Dermis blood vessel endothelial cell (primary cell): ENCODE results near the gene MSRB3. TPM values are rescaled to one million over a fixed set of nuclear protein-coding genes. Genes with fewer than 3 reads are reported as not detected.
"Not testable (repeated sequence)": the region's sequence is repeated elsewhere in the genome, so short reads cannot be mapped to it uniquely, and the experiment has no call there.

Source experiments
- DNase-seq: peaks from one replicate; pipeline ENCODE4 v3.0.0; 2010
- total RNA-seq: library from RNA; depleted of rRNA; stranded (reverse); fragments of >200 nt; gene quantifications from 2 replicates; pipeline ENCODE4 v1.2.3, GENCODE V29; 2014

Gene MSRB3
- total RNA-seq, 1 donor from 2014 or later: 40.0 TPM

DNA sequence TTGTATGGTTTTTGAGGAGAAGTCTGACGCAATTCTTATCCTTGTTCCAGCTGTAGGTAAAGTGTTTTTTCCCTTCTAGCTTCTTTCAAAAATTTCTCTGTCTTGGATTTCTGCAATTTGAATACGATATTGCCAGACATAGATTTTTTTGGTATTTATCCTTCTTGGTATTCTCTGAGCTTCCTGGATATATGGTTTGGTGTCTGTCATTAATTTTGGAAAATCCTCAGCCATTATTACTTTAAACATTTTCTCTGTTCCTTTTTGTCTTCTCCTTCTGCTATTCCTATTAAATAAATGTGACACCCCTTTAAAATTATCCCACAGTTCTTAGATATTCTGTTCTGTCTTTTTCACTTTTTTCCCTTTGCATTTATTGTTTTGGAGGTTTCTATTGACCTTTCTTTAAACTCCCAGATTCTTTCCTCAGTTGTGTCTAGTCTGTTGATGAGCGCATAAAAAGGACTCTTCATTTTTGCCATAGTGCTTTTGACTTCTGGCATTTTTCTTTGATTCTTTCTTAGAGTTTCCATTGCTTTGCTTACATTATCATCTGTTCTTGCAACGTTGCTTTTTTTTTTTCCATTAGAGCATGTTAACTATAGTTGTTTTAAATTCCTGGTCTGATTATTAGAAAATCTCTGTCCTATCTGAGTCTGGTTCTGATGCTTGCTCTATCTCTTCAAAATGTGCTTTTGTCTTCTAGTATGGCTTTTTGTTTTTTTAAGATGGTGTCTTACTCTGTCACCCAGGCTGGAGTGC, 129.1 kb downstream of the MSRB3 start:
- DNase-seq: no peak

DNA sequence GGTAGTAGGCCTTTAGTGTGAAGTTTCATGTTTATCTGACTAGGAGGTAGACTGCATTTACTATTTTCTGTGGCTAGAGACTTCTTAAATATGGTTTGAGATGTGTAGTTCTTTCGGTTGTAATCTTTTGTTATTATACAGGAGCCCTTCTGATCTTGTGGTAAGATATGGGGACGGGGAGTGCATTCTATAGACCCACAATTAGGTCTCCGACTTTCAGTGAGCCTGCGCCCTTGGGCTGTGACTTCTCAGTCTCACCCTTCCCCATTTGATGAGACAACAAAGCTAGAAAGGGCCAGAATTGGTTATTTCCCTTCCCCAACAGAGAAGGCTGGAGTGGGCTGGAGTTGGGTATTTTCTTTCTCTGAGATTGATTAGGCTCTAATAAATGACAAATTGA, 130.0 kb downstream of the MSRB3 start:
- no peak for DNase-seq

DNA sequence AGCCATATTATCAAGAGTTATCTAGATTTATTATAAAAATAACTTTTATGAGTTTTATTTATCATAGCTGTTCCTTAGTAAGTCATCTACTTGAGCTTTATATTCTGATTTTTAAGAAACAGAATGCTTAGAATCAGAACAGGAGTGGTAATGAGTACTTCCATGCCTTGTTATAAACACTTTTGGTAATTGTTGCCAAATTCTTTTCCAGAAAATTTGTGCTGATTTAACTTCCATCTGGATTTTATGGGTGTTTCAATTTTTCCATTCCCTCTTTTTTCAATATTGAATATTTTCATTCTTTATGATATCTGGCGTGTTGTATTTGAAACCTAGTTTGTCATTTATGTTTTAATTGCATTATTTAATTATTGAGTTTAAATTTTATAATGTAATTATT, 131.2 kb downstream of the MSRB3 start:
- DNase-seq: no peak

DNA sequence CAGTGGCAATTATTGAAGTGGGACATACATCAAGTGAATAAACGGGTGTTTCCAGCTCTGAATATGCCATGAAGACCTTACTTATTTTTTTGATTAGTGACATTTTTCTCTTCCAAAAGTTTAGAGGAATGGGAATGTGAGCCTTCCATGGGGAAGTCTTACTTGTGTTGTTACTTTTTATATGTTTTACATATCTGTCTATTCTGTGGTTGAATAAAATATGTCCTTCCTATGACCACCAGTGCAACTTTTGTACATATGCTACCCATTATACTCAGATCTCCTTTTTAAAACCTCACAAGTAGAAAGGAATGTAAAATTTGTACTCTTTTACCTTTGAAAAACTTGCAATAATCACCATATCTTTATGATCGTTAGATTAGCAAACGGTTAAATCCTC, 132.7 kb downstream of the MSRB3 start:
- DNase-seq: no peak

DNA sequence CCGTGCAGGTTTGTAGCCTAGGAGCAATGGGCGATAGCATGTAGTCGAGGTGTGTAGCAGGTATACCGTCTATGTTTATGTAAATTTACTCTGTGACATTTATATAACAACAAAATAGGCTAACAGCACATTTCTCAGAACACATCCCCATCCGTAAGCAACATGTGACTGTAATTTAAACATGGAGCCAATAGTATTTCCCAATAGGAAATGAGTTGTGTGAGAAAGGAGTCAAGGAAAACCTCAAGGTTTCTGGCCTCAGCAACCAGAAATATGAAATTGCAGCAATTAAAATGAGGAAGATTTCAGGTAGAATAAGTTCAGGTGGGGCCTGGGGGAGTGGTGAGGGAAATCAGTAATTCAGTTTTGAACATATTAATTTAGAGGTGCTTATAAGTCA, 136.0 kb downstream of the MSRB3 start:
- no peak for DNase-seq

DNA sequence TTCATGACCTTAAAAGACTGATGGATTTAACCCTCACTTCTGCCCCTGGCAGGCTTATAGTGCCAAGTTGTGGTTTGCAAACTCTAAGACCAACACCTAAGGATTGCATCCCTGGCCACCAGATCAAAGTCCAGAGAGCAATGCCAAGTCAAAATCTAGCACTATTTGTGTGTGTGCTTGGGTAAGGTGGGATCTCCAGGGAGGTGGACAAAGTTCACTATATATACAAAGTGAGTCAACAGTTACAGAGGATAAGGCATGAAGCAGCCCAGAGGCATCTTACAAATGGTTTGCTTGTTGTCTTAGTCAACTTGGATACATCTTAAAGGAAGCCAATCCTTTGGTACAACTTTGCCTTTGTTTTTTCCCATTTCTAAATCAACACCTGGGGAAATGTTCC, 137.3 kb downstream of the MSRB3 start:
- DNase-seq: no peak

DNA sequence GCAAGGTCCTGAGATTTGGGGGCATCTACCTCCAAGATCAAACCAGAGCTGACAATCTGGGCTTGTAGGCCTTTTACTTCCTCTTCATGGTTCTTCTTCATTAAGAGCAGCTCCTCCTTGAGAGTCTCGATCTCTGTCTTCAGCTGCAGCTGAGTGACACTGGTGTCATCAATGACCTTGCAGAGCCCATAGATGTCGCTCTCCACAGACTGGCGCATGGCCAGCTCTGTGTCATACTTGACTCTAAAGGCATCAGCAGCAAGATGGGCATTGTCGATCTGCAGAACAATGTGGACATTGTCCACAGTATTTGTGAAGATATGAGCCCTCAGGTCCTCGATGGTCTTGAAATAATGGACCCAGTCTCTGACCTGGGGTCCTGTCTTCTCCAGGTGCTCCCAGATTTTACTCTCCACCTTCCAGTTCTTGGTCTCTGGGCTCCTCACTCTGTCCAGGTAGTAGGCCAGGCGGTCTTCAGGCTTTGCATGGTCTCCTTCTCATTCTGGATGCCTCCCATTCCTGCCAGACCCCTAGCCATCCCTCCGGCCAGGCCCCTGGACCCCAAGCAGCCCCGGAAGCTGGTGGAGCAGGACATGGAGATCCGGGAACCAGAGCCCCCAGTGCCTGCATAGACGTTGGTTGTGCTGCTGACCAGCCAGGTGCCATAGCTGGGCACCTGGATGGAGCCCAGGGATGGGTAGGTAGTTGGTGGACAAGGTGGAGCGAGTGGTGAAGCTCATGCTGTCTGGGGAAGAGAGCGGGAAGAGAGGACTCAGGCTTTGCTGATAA, 141.0 kb downstream of the MSRB3 start:
- DNase-seq: no peak

DNA sequence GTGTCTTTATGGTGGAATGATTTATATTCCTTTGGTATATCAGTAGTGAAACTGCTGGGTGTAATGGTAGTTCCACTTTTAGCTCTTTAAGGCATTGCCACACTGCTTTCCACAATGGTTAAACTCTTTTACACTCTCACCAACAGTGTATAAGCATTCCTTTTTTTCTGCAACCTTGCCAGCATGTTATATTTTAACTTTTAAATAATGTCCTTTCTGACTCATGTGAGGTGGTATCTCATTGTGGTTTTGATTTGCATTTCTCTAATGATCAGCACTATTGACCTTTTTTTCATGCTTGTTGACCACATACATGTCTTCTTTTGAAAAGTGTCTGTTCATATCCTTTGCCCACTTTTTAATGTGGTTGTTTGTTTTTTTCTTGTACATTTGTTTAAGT, 142.5 kb downstream of the MSRB3 start:
- no peak for DNase-seq

DNA sequence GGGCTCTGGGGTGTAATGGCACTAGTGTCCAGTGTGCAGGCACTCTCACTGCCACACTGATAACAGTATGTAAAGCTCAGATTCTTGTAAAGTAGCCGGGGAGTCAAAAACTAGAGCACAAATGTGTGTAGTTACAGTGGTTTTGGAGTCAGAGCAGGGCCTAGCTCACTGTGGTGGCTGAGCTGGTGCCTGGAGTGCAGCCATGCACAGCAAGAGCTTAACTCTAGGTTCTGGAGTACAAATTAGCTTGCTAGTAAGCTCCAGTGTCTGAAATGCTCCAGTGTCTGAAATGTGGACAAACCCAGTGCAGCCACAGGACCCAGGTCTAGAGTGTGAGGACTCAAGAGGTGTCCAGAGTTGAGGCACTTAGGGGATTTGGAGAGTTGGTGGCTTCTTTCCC, 149.2 kb downstream of the MSRB3 start:
- no peak for DNase-seq

DNA sequence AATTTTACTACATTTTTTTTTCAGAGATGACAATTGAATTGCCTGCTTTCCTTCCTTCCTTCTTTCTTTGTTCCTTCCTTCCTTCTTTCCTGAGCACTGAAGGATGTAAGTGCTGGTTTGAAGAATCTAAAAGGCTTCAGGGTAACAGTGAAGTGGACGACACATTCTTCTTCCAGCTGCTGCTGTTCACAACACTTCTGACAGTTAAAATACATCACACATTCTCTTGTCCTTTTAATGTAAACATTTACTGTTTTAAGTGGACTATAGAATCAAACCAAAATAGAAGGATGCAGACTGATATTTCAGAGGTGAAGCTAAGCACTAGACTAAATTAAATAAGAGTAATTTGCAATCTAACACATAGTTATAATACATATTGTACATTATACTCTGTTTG, 151.5 kb downstream of the MSRB3 start:
- peak; percentile 13 for DNase-seq

DNA sequence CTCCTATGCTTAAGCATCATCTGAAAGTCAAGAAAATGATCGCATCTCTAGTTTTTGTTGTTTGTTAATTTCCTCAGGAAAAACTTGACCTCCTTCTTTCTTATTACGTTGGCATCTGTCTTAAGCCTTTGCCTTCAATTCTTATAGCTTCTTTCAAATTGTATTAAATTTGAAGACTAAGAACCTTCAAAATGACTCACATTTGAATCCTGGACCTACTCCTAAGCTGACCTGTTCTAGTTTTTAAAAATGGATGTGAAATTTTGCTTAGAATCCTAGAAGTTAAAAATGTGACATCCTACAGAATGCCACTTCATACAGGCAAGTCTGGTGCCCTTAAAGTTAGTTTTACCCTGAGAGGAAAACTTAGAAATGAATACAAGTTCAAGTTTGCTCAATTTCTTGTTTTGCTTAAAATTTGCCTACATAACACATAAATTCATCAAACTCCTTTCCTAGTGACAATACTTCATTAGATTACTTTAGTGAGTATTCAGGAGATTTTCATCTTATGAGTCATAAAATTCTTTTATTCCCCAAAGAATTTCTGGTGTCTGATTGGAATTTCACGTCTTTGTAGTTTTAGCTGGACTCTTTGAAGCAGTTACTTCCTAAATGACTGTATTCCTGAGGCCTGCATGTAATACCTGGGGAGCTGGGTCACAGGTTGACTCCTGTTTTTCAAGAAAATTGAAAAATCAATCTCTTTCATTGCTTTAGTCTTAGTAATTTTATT, 152.3 kb downstream of the MSRB3 start:
- peak; percentile 86 for DNase-seq

DNA sequence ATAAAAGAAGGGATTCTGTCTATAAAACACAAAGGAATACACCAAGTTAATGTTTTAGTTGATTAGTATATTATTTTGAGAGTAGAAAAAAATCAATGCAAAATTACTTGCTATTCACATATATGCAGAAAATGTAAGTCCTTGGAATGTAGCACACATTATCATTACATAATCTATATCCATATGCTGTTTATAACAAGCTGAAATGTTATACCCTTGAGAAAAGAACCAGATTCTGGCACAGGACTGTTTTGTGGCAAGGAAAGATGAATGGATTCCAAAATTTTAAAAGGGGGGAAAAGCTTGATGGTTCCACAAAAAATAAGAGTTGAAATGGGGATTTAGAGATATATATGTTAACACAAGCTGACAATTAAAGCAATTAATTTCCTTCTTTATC, 153.6 kb downstream of the MSRB3 start:
- DNase-seq: no peak

DNA sequence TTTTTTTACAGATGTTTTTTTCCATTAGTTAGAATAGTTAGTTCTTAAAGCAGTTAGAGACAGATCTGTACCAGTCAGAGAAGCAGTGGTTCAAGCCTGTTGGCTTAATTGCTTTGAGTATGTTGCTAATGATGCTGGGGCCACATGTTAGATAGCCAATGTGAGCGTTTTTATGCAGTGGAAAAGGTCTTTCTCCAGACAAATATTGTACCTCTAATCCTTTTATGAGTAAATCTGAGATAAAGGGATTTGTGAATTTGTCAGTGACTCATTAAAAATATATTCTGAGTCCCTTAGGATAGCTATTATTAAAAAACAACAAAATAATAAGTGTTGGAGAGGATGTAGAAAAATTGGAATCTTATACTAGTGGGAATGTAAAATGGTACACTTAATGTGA, 154.2 kb downstream of the MSRB3 start:
- DNase-seq: no peak

DNA sequence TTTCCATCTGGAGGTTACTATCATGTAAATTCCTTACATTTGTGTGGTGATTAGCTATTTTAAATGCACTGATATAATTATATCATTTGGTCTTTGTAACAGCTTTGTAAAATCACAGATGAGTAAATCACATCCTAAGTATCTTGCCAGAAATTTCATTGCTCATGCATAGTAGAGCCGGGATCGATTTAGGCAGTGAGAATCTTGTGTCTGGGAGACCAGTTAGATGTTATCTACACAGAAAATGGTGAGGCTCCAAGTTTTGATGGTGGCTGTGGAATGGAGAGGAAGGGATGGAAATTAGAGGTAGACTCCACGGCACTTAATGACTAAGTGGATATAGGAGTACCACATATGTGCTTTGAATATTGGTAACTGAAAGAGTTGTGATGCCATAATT, 156.3 kb downstream of the MSRB3 start:
- no peak for DNase-seq

DNA sequence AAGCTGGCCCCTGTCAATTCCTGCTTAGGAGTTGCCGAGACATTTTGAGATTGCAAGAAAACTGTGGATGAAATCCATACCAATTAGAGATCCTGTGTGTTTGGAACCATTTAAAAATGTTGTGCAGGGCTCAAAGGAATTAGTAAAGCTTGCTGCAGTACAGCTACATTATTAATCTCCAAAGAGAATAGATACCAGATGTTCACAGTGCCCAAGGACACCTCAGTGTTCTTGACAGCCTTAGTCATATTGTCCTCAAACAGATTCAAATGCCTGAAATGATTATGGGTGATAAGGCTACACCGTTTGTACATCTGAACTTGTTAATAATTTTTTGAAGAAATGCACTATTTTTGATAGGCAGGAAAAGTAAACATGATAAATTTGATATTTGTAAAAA, 164.6 kb downstream of the MSRB3 start:
- DNase-seq: no peak

DNA sequence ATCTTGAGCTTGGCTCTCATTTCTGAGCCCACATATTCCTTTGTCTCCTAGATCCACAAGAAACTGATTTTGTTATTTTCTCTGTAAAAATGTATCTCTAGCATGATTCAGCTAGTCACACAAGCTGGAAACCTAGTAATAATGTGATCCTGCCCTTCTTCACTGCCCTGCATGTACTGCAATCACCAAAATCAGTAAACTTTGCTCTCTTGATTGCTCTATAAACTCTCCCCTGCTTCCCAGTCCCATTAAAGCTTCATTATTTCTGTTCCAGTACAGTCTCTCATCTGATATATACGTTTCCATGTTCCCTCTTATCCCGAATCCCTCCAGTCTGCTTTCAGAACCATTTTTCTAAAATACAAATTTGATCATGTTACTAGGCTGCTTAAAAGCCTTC, 166.5 kb downstream of the MSRB3 start:
- DNase-seq: no peak

DNA sequence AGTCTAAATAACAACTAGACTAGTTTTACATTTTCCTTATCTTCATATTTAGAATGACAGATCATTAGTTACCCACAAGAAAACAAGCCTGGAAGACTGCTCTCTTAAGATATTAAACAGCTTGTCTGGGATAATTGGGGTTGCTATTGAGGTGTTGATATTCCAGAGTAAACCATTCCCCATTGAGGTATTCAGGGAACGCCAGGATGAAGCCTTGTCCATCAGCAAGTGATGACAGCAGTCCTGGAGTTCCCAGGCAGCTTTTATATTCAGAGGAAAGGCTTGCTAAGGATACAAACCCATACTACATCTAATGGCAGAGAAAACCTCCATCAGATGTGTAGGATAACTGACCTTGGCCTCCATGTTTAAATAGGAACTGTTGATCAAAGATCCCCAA, 168.4 kb downstream of the MSRB3 start:
- DNase-seq: no peak

DNA sequence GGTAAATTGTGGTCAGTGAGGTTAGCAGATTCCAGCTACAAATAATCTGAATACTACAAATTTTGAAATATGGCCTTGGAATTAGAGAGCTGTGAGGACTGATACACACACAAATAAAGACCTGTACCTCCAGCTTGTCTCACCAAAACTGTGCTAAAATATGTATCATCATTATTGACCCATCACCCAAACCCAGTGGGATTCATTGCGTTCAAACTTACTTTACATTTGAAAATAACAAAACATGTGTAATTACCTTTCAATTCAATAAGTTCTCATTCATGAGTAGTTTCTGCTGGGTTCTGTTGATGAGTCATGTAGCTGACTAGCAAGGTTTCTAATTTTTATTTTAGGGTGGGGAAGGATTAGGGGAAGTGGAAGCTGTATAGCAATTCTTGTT, 170.9 kb downstream of the MSRB3 start:
- peak; percentile 31 for DNase-seq

DNA sequence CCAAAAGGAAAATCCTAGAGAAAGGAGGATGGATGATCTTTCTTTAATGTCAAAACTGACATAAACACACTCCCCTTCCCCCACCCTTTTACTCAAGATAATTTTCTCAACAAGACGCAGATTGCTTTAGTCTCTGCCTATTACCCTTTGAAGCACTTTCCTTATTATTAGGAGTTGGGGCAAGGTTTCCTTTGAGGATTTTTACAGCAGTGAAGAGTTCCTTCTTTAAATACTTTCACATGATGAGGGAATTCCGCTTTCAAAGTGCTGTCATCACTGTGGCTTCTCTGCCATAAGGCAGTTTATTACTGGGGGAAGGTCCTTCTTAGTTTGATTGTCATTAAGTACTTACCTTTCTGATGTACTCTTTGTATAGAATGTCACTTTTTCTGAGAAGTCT, 172.1 kb downstream of the MSRB3 start:
- DNase-seq: no peak

DNA sequence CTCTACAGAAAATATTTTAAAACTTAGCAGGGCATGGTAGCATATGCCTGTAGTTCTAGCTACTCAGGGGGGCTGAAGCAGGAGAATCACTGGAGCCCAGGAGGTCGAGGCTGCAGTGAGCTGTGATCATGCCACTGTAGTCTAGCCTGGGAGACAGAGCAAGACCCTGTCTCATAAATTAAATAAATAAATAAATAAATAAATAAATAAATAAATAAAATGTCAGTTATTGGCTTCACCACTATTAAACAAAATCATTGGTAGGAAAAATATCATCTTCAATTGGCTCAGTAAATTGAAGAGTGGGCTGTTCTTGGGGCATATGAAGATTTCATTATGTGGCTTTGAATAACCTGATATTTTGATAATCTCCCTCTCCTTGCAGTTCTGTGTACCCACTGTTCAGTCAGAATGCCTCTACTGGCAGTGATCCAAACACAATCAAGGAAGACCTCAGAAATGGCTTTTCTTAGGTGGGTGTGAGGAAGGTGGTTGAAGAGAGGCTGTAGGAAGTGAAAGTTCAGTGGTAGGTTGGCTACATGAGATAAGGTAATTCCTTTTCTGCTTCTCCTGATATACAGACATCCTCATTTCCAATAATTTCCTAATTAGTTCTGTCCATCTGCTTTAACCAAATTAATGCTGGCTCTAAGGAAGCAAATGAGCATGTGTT, 175.8 kb downstream of the MSRB3 start:
- DNase-seq: no peak

DNA sequence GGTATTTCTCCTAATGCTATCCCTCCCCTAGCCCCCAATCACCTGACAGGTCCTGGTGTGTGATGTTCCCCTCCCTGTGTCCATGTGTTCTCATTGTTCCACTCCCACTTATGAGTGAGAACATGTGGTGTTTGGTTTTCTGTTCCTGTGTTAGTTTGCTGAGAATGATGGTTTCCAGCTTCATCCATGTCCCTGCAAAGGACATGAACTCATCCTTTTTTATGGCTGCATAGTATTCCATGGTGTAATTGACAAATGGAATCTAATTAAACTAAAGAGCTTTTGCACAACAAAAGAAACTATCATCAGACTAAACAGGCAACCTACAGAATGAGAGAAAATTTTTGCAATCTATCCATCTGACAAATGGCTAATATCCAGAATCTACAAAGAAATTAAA, 178.9 kb downstream of the MSRB3 start:
- DNase-seq: not testable (repeated sequence)

DNA sequence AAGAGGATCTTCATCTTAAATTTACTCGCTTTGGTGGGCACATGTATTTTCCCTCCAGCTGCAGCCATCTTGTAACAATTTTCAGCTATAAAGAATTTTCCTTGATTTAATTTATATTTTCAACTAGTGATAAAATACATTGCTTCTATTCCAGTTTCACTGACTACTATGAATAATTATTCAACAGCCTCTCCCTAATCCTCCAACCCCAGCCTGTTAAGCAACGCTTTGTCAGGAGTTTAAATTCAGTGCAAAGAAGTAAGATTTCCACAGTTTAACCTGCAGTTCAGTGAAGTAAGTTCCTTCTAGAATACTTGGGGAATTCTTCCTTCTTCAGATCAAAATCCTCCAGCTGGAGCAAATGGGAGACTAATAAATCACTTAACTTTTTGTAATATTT, 180.2 kb downstream of the MSRB3 start:
- no peak for DNase-seq

DNA sequence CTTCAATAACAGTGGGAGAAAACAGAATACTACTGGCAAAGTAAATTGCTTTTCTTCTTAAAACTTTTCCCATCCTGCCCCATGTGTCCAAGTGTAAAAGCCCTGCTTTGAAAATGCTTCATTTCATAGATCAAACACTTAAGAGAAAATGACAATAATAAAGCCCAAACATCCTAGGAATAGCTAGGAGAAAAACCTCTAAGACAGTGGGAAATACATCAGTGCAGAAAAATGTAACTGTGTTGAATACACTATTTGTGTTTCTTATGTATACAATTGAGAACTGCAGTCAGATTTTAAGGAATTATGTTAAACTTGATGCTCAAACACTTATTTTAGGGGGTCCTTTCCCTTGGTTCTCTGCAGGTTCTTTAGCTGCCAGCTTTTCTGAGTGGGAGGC, 181.1 kb downstream of the MSRB3 start:
- DNase-seq: no peak
